Muscle layer of colon (tissue), 2 donors: Measurements from ENCODE around the gene PRND.

Experiments used
- H3K27ac ChIP-seq: one replicate; pipeline ENCODE4 v1.7.0; 2013; ENCODE audit warnings: low read depth, mild to moderate bottlenecking, low read length, moderate library complexity
- H3K27me3 ChIP-seq, 2 donors: one replicate each; pipeline ENCODE4 v1.7.0; 2013; ENCODE audit warnings: low read length in 2 of 2, mild to moderate bottlenecking in 2 of 2; ENCODE audit not compliant: insufficient read depth in 2 of 2, control insufficient read depth in 1 of 2
- H3K36me3 ChIP-seq: one replicate; pipeline ENCODE4 v1.7.0; 2013; ENCODE audit warnings: mild to moderate bottlenecking, low read length; ENCODE audit not compliant: insufficient read depth
- H3K4me1 ChIP-seq: one replicate; pipeline ENCODE4 v1.7.0; 2013; ENCODE audit warnings: mild to moderate bottlenecking, low read length; ENCODE audit not compliant: insufficient read depth
- H3K4me3 ChIP-seq, 2 donors: one replicate each; pipeline ENCODE4 v1.7.0; 2013; ENCODE audit warnings: low read length in 2 of 2, low read depth in 1 of 2, mild to moderate bottlenecking in 1 of 2, moderate library complexity in 1 of 2
- H3K9ac ChIP-seq: one replicate; pipeline ENCODE4 v1.7.0; 2013; ENCODE audit warnings: low read length
- H3K9me3 ChIP-seq: one replicate; pipeline ENCODE4 v1.7.0; 2013; ENCODE audit warnings: mild to moderate bottlenecking, low read length
- donor health status: abdominal sarcoma.
- donor health status: Adenocarcinoma of cecum.

Gene PRND, protein sequence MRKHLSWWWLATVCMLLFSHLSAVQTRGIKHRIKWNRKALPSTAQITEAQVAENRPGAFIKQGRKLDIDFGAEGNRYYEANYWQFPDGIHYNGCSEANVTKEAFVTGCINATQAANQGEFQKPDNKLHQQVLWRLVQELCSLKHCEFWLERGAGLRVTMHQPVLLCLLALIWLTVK

DNA sequence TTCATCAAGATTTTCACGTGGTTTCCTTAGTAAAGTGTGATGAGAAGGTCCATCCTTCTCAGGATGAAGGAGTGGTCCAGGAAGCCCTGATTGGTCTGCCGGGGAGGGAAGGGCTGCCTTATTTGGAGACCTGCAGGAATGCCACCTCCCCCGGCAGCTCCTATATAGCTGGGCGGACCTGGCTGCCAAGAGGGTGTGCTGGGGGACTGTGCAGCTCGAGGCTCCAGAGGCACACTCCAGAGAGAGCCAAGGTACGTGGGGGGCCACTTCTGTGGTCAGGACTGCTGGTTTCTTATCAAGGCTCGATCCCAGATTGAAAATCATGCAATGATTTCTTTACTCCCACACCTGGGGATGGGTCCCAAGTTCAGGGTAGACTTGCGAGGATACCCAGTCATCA, at the start of gene PRND:
Gene PRND (plus strand): TSS at position 191 of the 400 bp plus-strand sequence. CDS start 2,643 bp downstream, outside the sequence.
- Histone ChIP-seq H3K36me3 (no peaks in the 10 kb centered on the region), H3K27ac (peak within 1 kb of the TSS; percentile 79), H3K4me3 (no peak within 1 kb of the TSS), H3K27me3 (no peaks in the 10 kb centered on the region), H3K4me1 (peaks cover 23% of the 10 kb centered on the region), H3K9me3 (no peaks in the 10 kb centered on the region), H3K9ac (no peak within 1 kb of the TSS)

DNA sequence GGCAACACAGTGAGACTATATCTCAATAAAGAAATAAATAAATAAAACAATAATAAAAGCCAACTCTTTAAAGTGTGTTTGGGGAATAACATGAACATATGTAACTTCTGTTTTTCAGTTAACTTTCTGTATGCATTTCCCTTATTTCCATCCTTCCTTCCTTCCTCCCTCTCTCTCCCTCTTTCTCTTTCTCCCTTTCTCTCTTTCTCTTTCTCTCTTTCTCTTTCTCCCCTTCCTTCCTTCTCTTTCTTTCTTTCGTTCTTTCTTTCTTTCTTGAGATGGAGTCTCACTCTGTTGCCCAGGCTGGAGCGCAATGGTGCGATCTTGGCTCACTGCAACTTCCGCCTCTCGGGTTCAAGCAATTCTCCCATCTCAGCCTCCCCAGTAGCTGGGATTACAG, 48.8 kb upstream of the PRND start:
- Histone ChIP-seq H3K9ac (no peak overlapping the region), H3K27ac (no peak overlapping the region), H3K4me1 (no peaks in the 10 kb centered on the region), H3K9me3 (no peaks in the 10 kb centered on the region), H3K36me3 (no peaks in the 10 kb centered on the region), H3K4me3 (no peak overlapping the region), H3K27me3 (no peaks in the 10 kb centered on the region)

DNA sequence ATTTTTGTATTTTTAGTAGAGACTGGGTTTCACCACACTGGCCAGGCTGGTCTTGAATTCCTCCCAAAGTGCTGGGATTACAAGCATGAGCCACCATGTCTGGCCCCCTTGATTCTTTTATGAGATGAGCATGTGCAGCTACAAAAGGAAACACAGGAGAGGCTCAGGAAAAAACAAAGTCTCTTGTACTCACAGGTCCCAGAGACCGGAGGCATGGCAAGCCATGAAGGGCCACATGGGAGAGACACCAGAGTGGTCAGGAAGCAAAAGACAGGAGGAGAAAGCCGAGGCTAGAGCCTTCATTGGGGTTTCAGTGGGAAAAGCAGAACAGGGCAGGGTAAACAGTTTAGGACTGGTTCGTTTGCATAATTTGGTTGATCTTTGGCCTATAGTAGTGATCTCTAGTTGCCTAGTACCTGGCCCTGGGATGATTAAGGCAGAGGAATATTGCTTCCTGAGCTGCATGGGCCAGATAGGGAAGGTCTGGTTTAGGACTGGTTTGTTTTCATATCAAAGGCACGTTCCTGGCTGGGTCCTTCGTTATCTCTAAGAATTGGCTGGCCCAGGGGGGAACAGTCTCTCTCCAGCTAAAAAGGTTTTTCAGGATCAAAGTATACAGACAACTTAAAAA, 48.2 kb upstream of the PRND start:
- Histone ChIP-seq H3K36me3 (no peaks in the 10 kb centered on the region), H3K27me3 (no peaks in the 10 kb centered on the region), H3K9ac (no peak overlapping the region), H3K4me3 (no peak overlapping the region), H3K9me3 (no peaks in the 10 kb centered on the region), H3K27ac (no peak overlapping the region), H3K4me1 (no peaks in the 10 kb centered on the region)

DNA sequence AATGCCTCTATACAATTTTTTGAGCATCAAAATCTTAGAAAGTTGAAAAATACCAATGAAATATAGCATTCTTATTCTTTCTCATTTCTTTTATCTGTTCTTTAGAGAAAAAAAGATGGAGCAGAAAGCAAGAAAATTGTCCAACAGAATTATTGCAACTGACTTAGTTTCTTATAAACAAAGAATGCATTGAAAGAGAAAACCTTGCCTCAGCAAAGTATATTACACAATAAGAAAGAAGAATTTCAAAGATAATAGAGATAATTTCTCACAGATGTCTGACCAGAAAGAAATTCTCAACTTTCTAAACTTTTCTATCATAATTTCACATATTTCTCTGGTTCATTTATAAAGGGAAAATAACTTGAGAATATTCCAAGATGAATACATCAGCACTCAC, 47.0 kb upstream of the PRND start:
- H3K27ac ChIP-seq: no peak overlapping the region
- H3K36me3 ChIP-seq: no peaks in the 10 kb centered on the region
- no peaks in the 10 kb centered on the region for H3K4me1 ChIP-seq
- no peak overlapping the region for H3K4me3 ChIP-seq
- no peak overlapping the region for H3K9ac ChIP-seq
- H3K9me3 ChIP-seq: no peaks in the 10 kb centered on the region
- H3K27me3 ChIP-seq: no peaks in the 10 kb centered on the region

DNA sequence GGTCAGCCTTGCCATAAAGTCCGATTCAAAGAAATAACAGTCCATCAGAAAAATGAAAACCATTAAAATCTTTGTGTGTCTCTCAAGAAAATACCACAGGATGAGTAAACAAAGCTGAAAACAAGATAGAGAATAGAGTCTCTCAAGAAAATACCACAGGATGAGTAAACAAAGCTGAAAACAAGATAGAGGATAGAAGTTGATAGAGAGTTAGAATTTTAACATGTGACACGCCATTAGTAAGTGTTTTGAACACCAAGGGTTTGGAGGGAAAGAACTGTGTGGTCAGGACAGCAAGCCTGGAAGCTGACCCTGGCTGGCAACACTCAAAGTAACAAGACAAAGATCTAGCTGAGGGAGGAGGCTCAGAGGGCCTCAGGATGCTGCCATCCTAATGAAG, 43.9 kb upstream of the PRND start:
- Histone ChIP-seq H3K4me1 (peaks cover 17% of the 10 kb centered on the region), H3K9me3 (no peaks in the 10 kb centered on the region), H3K4me3 (no peak overlapping the region), H3K36me3 (no peaks in the 10 kb centered on the region), H3K27me3 (no peaks in the 10 kb centered on the region), H3K27ac (no peak overlapping the region), H3K9ac (no peak overlapping the region)

DNA sequence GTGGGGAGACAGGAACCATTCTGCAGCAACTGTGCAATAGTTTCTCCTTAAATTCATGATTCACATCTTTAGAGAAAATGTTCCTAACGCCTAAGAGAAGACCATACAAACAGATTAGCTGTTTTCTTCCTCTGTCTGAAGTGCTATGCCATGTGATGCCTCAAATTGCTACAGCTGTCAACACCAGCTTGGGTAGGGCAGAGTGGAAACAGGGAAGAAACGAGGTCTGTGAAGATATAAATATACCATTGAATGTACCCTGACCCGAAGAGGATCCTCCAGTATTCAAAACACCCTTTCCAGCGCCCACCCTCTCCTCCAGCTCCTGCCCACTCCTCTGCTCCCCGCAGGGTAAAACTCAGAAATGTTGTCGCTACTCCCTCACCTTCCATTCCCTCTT, 40.3 kb upstream of the PRND start:
- Histone ChIP-seq H3K9ac (no peak overlapping the region), H3K36me3 (no peaks in the 10 kb centered on the region), H3K9me3 (no peaks in the 10 kb centered on the region), H3K4me3 (no peak overlapping the region), H3K27me3 (no peaks in the 10 kb centered on the region), H3K4me1 (peaks cover 44% of the 10 kb centered on the region), H3K27ac (peak overlapping the region; percentile 36)

DNA sequence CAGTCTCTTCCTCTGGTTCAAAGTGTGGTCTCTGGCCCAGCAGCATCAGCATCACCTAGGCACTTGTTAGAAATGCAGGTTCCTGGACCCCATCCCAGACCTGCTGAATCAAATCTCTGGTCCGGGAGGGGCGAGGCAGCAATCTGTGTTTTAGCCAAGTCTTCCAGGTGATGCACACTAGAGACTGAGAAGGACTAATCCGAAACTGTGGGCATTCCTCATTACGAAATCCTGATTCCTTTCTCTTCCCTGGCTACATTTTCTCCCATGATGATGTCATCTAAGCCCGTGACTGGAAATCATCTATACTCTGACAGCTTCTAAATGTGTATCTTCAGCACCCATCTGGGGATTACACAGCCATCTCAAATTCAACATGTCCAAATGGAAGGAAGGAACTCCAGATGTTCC, 39.7 kb upstream of the PRND start:
- peak overlapping the region; percentile 36 for H3K27ac ChIP-seq
- no peaks in the 10 kb centered on the region for H3K27me3 ChIP-seq
- no peaks in the 10 kb centered on the region for H3K9me3 ChIP-seq
- H3K4me1 ChIP-seq: peaks cover 44% of the 10 kb centered on the region
- no peak overlapping the region for H3K9ac ChIP-seq
- no peaks in the 10 kb centered on the region for H3K36me3 ChIP-seq
- H3K4me3 ChIP-seq: no peak overlapping the region

DNA sequence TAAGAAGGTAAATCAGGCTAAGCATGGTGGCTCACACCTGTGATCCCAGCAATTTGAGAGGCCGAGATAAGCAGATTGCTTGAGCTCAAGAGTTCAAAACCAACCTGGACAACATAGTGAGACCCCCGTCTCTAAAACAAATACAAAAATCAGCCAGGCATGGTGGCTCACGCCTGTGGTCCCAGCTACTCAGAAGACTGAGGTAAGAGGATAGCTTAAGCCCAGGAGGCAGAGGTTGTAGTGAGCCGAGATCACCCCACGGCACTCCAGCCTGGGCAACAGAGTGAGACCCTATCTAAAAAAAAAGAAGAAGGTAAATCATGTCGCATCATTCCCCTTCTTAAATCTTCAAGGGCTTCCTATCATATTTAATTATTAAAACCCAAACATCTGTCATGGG, 39.0 kb upstream of the PRND start:
- Histone ChIP-seq H3K27ac (peak overlapping the region; percentile 35), H3K27me3 (no peaks in the 10 kb centered on the region), H3K4me1 (peaks cover 48% of the 10 kb centered on the region), H3K36me3 (no peaks in the 10 kb centered on the region), H3K9ac (no peak overlapping the region), H3K4me3 (no peak overlapping the region), H3K9me3 (no peaks in the 10 kb centered on the region)

DNA sequence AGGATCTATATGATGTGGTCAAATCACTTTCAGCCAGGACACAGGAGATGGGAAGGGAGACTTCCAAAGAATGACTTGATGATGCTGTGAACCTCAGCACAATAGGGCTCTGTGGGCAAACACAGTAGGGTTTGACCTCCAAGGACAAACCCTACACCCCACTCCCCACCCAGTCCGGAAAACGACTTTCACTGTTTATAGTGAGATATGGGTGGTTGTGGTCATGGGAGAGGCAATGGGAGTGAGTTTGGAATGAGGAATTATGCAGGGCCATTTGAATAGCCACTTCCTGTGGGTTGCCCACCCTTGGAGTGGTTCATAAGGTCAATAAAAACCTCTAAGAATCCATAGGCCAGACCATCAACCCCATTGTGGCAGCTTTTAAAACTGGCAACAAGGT, 38.4 kb upstream of the PRND start:
- Histone ChIP-seq H3K9me3 (no peaks in the 10 kb centered on the region), H3K4me3 (no peak overlapping the region), H3K27me3 (no peaks in the 10 kb centered on the region), H3K36me3 (no peaks in the 10 kb centered on the region), H3K4me1 (peaks cover 54% of the 10 kb centered on the region), H3K9ac (no peak overlapping the region), H3K27ac (no peak overlapping the region)

DNA sequence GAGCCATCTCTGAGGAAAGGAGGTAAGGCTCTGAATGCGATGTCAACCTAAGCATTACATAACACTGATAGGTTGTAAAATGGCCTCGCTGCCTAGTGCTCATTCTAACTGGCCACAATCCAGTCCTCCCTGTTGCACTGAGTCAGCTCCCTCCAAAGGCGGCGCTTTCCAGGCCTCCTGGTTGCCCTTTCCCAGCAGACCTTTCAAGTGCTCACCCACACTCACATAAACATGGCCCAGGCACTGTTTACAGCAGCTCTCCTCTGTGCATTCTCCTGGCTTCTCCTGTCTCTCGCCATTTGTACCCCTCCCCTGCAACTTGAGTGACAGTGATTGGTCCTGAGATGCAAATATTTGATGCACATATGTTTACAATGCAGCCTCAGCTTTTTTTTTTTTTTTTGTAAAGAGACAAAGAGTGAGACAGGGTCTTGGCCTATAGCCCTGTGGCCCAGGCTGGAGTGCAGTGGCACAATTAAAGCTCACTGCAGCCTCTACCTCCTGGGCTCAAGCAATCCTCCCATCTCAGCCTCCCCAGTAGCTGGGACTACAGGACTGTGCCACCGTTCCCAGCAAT, 36.8 kb upstream of the PRND start:
- Histone ChIP-seq H3K4me1 (peaks cover 71% of the 10 kb centered on the region), H3K27ac (peak overlapping the region; percentile 82), H3K9me3 (no peaks in the 10 kb centered on the region), H3K4me3 (no peak overlapping the region), H3K36me3 (no peaks in the 10 kb centered on the region), H3K27me3 (no peaks in the 10 kb centered on the region), H3K9ac (peak overlapping the region; percentile 60)

DNA sequence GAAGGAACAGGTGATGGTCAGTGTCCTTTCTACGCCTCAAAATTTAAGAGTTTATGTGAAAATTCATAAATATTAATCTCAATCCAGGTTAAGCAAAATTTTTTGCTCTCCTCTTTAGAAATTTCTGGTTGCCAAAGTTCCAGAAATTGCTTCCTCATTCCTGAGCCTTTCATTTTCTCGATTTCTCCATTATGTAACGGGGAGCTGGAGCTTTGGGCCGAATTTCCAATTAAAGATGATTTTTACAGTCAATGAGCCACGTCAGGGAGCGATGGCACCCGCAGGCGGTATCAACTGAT, 35.8 kb upstream of the PRND start:
- H3K9me3 ChIP-seq: no peaks in the 10 kb centered on the region

DNA sequence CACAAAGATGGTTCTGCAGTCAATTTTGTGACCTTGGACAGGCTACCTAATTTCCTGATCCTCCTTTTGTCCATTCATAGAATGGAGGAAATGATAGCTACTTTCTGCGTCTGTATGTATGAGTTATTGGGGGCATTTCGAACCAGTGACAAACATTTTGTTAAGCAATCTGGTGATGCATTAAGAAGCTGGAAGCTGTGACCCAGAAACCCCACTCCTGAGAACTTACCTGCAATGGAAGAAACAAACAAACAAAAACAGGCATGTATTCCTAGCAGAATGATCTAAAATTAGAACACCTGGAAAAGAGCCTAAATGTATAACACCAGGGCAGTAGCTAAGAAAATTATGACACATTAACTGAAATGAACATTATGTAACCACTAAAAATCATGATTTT, 33.4 kb upstream of the PRND start:
- H3K4me1 ChIP-seq: peaks cover 66% of the 10 kb centered on the region
- no peak overlapping the region for H3K9ac ChIP-seq
- H3K27ac ChIP-seq: peak overlapping the region; percentile 68
- no peaks in the 10 kb centered on the region for H3K27me3 ChIP-seq
- H3K9me3 ChIP-seq: no peaks in the 10 kb centered on the region
- no peak overlapping the region for H3K4me3 ChIP-seq
- no peaks in the 10 kb centered on the region for H3K36me3 ChIP-seq

More for the DNA sequence above, 35.8 kb upstream of the PRND start:
- Histone ChIP-seq H3K4me3 (peak overlapping the region; percentile 54 to 73), H3K9ac (peak overlapping the region; percentile 60), H3K36me3 (no peaks in the 10 kb centered on the region), H3K27me3 (no peaks in the 10 kb centered on the region), H3K27ac (peak overlapping the region; percentile 98), H3K4me1 (peaks cover 74% of the 10 kb centered on the region)
